ENCODE measurements around the gene C1orf21.

DNA sequence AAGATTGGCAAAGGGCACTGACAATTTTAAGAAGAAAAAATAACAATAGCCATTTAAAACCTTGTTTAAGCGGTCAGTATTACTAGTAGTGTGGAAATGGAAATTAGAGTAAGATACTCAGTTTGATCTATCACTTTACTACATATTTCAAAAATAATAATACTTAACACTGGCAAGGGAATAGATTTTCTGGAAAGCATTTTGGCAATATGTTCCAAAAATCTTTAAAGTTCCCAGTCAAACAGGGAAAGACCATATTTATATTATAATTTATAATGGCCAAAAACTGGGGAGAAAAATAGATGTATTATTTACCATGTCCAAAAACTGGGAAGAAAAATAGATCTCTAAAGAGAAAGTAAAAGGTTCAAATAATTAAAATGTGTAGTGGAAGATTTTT, 28.6 kb upstream of the C1orf21 start:
- TF ChIP-seq POLR2A (IDR thresholded peaks at IDR 0.05; ENCODE audit: low read depth, low read length) (no peak), RAD21 (IDR thresholded peaks at IDR 0.05; ENCODE audit: low read length) (no peak), NFE2L2 (IDR thresholded peaks at IDR 0.05; ENCODE audit: low read depth, low read length) (no peak), MXI1 (IDR thresholded peaks at IDR 0.05; ENCODE audit: borderline replicate concordance, low read depth, low read length) (no peak)
- TF ChIP-seq, protein P1, sequence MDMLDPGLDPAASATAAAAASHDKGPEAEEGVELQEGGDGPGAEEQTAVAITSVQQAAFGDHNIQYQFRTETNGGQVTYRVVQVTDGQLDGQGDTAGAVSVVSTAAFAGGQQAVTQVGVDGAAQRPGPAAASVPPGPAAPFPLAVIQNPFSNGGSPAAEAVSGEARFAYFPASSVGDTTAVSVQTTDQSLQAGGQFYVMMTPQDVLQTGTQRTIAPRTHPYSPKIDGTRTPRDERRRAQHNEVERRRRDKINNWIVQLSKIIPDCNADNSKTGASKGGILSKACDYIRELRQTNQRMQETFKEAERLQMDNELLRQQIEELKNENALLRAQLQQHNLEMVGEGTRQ (IDR thresholded peaks at IDR 0.05; ENCODE audit: low read depth, low read length) = no peak
- TF ChIP-seq, protein P2, sequence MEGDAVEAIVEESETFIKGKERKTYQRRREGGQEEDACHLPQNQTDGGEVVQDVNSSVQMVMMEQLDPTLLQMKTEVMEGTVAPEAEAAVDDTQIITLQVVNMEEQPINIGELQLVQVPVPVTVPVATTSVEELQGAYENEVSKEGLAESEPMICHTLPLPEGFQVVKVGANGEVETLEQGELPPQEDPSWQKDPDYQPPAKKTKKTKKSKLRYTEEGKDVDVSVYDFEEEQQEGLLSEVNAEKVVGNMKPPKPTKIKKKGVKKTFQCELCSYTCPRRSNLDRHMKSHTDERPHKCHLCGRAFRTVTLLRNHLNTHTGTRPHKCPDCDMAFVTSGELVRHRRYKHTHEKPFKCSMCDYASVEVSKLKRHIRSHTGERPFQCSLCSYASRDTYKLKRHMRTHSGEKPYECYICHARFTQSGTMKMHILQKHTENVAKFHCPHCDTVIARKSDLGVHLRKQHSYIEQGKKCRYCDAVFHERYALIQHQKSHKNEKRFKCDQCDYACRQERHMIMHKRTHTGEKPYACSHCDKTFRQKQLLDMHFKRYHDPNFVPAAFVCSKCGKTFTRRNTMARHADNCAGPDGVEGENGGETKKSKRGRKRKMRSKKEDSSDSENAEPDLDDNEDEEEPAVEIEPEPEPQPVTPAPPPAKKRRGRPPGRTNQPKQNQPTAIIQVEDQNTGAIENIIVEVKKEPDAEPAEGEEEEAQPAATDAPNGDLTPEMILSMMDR (conservative IDR thresholded peaks at IDR 0.05; ENCODE audit: low read depth, low read length) = no peak
- TF ChIP-seq, protein P3, sequence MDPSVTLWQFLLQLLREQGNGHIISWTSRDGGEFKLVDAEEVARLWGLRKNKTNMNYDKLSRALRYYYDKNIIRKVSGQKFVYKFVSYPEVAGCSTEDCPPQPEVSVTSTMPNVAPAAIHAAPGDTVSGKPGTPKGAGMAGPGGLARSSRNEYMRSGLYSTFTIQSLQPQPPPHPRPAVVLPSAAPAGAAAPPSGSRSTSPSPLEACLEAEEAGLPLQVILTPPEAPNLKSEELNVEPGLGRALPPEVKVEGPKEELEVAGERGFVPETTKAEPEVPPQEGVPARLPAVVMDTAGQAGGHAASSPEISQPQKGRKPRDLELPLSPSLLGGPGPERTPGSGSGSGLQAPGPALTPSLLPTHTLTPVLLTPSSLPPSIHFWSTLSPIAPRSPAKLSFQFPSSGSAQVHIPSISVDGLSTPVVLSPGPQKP (IDR thresholded peaks at IDR 0.05; ENCODE audit: borderline replicate concordance, low read depth, low read length) = no peak
